Dendritic cell treated with granulocyte-macrophage colony-stimulating factor and Interleukin-4, amounts not matched to agents 40 ng/mL and 50 ng/mL, for 4 days (primary cell): Measurements from ENCODE around the gene VASN.

Experiments
- H3K27ac Mint-ChIP-seq: one replicate; pipeline ENCODE4 v1.8.0; 2022; ENCODE audit warnings: mild to moderate bottlenecking, mixed read lengths
- H3K27me3 Mint-ChIP-seq: one replicate; pipeline ENCODE4 v1.8.0; 2022; ENCODE audit warnings: mild to moderate bottlenecking, mixed read lengths
- H3K36me3 Mint-ChIP-seq: one replicate; pipeline ENCODE4 v1.8.0; 2022; ENCODE audit warnings: low read depth, mixed read lengths
- H3K4me1 Mint-ChIP-seq: one replicate; pipeline ENCODE4 v1.8.0; 2022; ENCODE audit warnings: low read depth, mixed read lengths
- H3K4me3 Mint-ChIP-seq: one replicate; pipeline ENCODE4 v1.8.0; 2022; ENCODE audit warnings: mild to moderate bottlenecking, moderate library complexity, mixed read lengths
- H3K9me3 Mint-ChIP-seq: one replicate; pipeline ENCODE4 v1.8.0; 2022; ENCODE audit warnings: mixed read lengths
- intact Hi-C: fragments of 100-400 bp; cut with micrococcal nuclease; formaldehyde crosslinking; loops from one replicate; pipeline ENCODE4 v1.15.0; 2022

The VASN gene

DNA sequence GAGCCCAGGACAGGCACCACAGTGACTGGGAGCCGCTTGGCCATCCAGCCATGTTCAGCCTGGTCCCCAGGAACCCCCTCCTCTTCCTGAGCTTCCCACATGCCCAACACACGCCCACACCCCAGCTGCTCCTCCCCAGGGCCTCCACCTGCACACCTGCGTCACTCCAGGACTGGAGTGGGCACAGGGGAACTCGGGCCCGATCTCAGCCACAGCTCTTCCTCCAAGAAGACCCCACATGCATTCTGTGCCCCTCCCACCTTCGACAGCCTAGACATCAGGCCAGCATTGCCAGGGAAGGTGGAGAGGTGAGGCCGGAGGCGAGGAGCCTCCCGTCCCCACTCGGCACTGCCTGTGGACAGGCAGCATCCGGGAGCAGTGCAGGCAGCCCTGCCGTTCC lies 6.0 kb upstream of the VASN start:
- Mint-ChIP-seq H3K4me3 (no peak overlapping the region), H3K27ac (no peak overlapping the region), H3K9me3 (no peaks in the 10 kb centered on the region), H3K36me3 (peaks cover 100% of the 10 kb centered on the region), H3K27me3 (no peaks in the 10 kb centered on the region), H3K4me1 (peaks cover 24% of the 10 kb centered on the region)
- intact Hi-C loops: no loop called here

DNA sequence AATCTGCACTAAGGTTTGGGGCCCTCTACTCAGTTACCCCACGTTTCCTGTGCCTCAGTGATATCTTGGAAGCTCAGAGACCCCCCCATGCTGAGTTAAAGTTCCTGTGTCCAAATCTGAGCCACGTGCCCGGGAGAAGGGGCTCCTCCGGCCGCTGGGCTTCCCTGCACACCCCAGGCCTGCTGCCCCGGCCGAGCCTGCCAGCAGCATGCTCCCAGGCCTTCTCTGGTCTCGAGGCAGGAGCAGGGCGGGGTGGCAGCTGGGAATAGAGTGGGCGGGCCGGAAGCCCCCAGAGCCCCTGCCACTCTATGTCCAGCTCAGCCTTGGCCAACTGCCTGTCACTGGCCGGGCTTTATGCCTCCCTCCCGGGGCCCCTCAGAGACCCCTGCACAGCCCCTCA lies 5.6 kb upstream of the VASN start:
- Mint-ChIP-seq H3K36me3 (peaks cover 100% of the 10 kb centered on the region), H3K9me3 (no peaks in the 10 kb centered on the region), H3K4me3 (no peak overlapping the region), H3K27ac (no peak overlapping the region), H3K27me3 (no peaks in the 10 kb centered on the region), H3K4me1 (peaks cover 25% of the 10 kb centered on the region)
- intact Hi-C loops: no loop called here

DNA sequence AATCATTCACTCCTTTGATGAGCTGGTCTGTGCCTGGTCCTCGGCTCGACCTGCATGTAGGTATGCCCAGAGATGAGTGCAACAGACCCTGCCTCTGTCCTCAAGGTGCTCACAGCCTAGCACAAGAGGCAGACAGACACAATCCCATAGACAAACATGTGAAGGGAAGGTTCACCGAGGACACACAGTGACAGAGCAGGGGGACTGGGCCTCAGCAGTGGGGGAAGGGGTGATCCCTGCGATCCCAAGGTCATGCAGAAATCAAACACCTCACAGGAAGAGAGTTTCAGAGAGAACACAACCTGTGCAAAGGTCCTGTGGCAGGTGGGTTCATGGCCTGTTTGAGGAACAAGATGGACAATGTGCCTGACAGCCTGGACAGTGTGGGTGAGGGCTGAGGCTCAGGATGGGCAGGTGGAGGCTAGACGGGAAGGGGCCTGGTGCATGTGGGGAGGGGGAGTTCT lies 4.2 kb upstream of the VASN start:
- Mint-ChIP-seq H3K4me3 (no peak overlapping the region), H3K27me3 (no peaks in the 10 kb centered on the region), H3K27ac (no peak overlapping the region), H3K9me3 (no peaks in the 10 kb centered on the region), H3K36me3 (peaks cover 89% of the 10 kb centered on the region), H3K4me1 (peaks cover 34% of the 10 kb centered on the region)
- intact Hi-C loops: no loop called here

DNA sequence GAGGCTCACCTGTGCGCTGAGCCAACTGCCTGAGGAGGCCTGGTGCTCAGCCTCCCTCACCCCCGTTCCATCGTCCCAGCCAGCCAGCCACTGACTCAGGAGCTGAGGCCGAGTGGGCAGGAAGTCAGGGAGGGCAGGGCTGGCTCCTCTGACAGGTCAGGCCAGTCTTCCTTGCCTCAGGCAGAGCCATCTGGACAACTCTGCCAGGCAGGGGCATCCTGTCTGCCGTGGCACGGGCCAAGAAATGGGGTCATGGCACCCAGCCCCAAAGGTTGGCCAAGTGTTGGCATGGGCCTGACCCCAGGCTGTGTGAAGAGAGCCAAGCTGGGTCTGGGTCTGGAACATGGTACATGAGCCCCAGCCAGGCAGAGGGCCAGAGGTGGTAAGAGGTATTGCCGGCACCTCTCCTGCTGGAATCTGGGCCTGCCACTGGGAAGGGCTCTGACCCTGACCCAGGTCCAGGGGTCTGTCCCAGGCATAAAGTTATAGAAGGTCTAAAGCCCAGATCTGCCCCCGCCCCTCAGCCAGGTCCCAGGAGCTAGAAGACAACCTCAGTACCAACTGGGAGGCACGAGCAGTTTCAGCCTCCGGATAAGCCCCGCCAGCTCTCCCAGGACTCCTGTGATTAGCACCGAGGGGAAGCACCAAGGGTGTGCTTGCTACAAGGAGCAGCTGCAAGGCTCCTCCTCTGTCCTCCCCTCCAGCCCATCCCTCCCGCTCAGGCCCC lies 2.5 kb upstream of the VASN start:
- peaks cover 87% of the 10 kb centered on the region for H3K36me3 Mint-ChIP-seq
- peak overlapping the region; percentile 27 for H3K27ac Mint-ChIP-seq
- intact Hi-C loops: no loop called here
- no peaks in the 10 kb centered on the region for H3K27me3 Mint-ChIP-seq
- no peak overlapping the region for H3K4me3 Mint-ChIP-seq
- peaks cover 47% of the 10 kb centered on the region for H3K4me1 Mint-ChIP-seq
- H3K9me3 Mint-ChIP-seq: no peaks in the 10 kb centered on the region

DNA sequence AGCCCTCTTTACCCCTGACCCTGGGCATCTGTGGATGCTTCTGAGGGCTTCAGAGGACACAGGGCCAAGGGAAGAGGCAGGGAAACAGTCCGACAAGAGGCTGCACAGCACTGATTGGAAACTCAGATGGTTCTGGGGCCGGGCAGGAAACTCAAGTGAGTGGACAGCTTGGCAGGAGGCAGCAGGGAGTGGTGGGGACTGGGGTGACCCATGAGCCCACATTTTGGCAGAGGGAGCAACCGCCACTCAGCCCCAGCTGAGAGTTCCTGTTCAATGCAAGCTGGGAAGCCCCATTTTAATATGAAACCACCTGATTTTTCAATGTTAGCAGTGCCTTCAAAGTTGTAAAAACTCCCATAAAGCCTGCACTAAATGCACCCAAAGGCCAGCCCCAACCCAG lies 1.5 kb upstream of the VASN start:
- peaks cover 52% of the 10 kb centered on the region for H3K4me1 Mint-ChIP-seq
- H3K36me3 Mint-ChIP-seq: peaks cover 87% of the 10 kb centered on the region
- no peaks in the 10 kb centered on the region for H3K27me3 Mint-ChIP-seq
- H3K27ac Mint-ChIP-seq: no peak overlapping the region
- intact Hi-C loops: no loop called here
- H3K4me3 Mint-ChIP-seq: no peak overlapping the region
- no peaks in the 10 kb centered on the region for H3K9me3 Mint-ChIP-seq

DNA sequence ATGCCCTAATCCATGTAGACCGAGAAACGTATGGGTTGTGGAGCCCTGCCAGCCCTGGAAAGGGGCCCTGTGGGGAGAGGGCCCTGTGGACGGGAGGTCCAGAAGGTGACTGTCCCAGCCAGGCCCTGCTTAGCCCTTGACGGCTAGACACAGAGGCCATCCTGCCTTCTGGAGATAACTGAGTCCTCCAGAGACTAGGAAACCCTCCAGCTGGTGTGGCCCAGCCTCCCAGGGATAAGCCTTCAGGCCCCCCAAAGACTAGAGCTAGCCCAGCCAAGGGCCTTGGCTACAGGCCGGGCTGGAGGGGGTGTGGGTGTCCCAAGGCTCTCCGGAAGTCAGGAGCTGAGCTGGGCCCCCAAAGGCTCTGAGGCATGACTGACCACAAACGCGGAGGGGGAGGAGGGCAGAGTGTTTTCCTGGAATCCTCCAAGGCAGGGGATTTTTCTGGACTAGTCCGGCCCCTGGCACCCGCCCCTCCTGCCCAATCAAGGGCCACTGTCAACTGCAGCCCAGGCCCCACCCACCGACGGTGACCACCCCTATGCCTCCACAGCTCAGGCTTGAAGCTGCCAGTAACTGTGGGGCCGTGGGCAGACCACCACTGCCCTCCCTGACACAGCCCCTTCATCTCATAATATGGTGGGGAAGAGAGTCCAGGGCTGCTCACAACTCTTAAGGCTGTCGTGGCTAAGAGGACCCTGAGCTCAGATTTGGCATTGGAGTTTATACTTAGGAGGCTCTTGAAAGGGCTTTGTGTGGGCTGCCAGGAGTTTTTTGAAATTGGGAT lies 885 bp upstream of the VASN start:
- Mint-ChIP-seq H3K36me3 (peaks cover 87% of the 10 kb centered on the region), H3K4me1 (peaks cover 52% of the 10 kb centered on the region), H3K4me3 (no peak overlapping the region), H3K27me3 (no peaks in the 10 kb centered on the region), H3K27ac (no peak overlapping the region), H3K9me3 (no peaks in the 10 kb centered on the region)
- intact Hi-C loops: no loop called here

DNA sequence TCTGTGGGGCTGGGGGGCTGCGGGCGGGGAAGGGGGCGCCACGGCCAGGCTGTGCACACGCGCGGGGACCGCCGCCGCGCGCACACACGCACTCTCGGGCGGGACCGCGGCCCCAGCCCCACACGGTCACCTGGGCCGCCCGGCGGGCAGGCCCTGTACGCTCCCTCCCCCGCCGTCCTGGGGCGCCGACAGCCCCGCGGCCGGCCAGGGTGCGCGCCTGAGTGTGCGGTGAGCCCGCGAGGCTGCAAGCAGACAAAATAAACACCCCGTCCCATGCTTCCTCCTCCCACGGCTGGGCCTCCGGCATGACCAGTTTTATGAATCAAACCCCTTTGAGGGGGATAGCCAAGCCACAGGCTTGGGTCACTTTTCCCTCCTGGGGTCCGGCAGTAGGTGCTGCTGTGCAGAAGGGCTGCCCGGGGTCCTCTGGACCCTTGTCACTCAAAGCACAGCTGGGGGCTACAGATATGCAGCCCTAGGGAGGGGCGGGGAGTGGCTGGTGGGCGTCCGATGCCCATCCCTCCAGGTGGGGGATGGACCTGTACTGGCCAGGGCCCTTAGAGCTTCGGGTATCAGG lies 441 bp downstream of the VASN start:
- H3K27me3 Mint-ChIP-seq: no peaks in the 10 kb centered on the region
- no peak overlapping the region for H3K27ac Mint-ChIP-seq
- peak overlapping the region; percentile 65 for H3K4me3 Mint-ChIP-seq
- intact Hi-C loops: no loop called here
- no peaks in the 10 kb centered on the region for H3K9me3 Mint-ChIP-seq
- peaks cover 87% of the 10 kb centered on the region for H3K36me3 Mint-ChIP-seq
- H3K4me1 Mint-ChIP-seq: peaks cover 52% of the 10 kb centered on the region

DNA sequence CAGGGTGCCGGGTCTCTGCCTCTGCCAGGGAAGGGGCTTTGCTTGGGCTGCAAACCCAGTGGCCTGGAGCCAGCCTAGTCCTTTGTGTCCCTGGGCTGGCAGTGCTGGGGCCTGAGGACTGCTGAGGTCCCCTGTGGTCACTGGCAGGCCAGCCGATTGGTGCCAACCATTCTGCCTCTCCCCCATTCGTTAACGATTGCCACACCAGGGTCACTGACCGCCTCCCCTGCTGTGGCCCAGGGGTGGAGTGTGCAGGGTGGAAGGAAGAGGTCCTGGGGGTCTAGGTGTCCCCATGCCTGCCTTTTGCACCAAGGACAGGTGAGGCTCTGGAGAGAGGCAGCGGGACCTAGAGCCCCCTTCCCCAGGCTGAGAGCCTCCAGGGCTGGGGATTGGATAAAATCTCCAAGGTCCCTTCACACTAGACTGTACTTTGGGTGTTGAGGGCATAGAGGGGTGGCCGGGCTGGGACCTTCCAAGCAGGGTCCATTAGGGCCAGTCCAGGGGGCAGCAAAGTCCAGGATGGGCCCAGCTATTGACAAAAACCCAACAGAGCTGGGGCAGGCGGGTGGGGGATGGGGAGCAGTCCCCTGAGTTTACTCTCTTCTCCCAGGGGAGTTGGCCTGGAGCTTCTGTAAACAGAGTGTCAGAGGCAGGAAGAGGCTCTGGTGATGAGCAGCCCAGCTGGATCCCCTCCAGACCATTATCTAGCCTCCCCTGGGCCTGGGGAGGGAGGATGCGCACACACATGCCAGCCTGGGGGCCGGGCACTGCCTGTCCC lies 1.1 kb downstream of the VASN start:
- Mint-ChIP-seq H3K27ac (no peak overlapping the region), H3K27me3 (no peaks in the 10 kb centered on the region), H3K36me3 (peaks cover 87% of the 10 kb centered on the region), H3K9me3 (no peaks in the 10 kb centered on the region), H3K4me3 (peak overlapping the region; percentile 65), H3K4me1 (peaks cover 52% of the 10 kb centered on the region)
- intact Hi-C loops: no loop called here

DNA sequence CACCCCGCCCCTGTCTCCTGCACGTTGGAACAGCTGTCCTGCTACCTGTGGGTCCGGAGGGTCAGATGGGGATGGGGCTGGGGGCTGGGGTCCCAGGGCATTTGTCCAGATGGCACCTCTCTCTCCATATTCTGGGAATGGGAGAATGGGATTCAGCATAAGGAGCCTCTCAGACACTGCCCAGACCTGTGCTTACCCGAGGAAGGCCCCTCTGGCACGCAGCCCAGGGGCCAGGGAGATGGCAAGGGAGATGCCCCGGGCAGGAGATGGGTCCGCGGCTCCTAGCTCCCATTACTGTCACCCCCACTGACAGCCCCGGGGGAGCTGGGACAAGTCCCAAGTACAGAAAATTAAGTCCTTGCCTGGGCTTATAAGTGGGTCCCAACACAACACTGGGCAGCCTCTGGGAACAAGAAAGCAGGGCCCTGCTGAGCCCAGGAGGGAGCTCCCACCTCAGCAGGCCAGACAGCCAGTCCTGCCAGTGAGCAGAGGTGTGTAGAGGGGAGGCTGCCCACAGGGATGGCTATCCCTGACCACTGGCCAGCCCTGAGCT lies 1.8 kb downstream of the VASN start:
- H3K9me3 Mint-ChIP-seq: no peaks in the 10 kb centered on the region
- no peak overlapping the region for H3K4me3 Mint-ChIP-seq
- no peaks in the 10 kb centered on the region for H3K27me3 Mint-ChIP-seq
- H3K36me3 Mint-ChIP-seq: peaks cover 87% of the 10 kb centered on the region
- H3K4me1 Mint-ChIP-seq: peaks cover 59% of the 10 kb centered on the region
- intact Hi-C loops: no loop called here
- no peak overlapping the region for H3K27ac Mint-ChIP-seq

DNA sequence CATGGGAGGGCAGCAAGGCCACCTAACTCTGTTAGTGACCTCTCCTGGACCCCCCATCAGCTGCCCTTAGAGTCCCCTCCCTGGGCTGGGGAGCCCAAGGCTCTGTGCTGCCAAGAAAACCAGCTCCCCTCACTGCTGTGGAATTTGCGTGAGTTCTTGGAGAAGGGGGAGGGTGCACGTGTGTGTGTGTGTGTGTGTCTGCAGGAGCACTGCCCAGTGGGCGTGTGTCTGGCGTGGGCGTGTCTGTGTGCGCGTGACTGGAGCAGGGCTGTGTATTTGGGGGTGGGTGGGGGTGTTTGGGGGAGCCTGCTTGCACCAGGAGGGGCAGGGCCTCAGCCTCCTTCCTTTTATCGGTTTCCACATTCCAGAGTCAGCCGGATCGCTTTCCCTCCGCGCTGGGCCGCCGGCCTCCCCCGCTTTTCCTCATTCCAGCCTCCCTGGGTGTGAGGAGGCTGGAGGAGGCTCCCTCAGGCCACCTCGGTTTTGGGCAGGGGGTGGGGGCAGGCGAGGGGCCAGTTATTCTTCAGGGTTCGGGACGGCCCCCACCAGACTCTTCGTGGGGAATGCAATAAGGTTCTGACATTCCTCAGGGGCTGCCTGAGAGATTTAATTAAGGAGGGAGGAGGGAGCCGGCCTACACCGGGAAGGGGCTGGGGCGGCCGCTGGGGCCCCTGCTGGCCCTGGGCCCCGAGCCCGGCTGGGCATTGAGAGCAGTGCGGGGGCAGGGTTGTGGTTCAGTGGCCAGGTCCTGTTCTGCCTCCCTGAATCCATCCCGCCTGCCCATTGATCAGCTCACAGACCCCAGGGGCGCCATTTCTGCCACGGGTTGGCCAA lies 2.5 kb downstream of the VASN start:
- H3K27ac Mint-ChIP-seq: no peak overlapping the region
- peaks cover 87% of the 10 kb centered on the region for H3K36me3 Mint-ChIP-seq
- H3K4me1 Mint-ChIP-seq: peaks cover 63% of the 10 kb centered on the region
- no peak overlapping the region for H3K4me3 Mint-ChIP-seq
- H3K9me3 Mint-ChIP-seq: no peaks in the 10 kb centered on the region
- intact Hi-C loops: no loop called here
- no peaks in the 10 kb centered on the region for H3K27me3 Mint-ChIP-seq

DNA sequence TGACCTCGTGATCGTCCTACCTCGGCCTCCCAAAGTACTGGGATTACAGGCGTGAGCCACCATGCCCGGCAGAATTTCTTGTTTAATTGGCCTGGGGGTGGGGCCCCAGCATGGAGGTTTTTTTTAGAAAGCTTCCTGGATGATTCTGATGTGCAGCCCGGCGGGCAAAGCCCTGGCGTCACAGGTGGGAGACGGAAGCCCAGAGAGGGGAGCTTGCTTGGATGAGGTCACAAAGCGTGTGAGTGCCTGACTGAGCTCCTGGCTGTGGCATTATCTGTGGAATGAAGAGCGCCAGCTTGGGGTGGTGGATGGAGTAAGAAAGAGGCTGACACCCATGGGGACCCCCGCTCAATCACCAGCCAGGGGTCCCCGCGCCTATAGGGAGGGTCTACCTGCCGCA lies 4.1 kb downstream of the VASN start:
- Mint-ChIP-seq H3K4me1 (peaks cover 54% of the 10 kb centered on the region), H3K4me3 (no peak overlapping the region)

DNA sequence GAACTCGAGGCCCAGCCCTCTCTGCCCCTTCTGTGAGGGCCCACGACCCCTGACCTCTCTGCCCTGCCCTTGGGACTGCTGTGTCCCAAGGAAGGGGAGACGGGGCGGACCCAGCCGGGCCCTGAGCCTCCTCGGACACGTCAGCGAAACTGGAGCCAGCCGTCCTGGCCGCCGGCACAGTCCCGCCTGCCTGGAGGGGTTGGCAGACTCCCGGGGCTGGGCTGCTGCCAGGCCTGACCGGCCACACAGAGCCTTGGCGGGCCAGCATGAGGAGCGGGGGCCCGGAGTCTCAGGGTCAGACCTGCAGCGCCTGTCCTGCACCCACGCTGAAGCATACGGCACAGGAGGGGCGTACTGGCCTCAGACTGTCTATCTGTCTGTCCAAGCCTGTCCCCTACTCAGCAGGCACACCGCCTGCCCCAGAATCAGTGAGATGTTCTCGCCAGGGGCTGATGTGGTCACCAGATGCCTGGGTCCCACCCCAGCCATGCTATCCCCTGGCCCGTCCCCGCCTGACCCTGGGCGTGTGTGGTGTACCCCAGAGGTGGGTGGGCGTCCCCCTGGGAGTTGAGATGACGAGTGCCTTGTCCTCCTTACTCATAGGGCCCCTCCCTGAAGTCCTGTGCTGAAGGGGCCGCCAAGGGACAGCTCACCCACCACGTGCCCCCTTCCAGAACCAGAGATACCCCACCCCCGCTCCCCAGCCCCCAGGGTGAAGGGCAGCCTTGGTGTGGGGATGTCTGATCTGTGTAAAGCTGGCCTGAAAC lies 4.7 kb downstream of the VASN start:
- peaks cover 50% of the 10 kb centered on the region for H3K4me1 Mint-ChIP-seq
- no peaks in the 10 kb centered on the region for H3K27me3 Mint-ChIP-seq
- H3K27ac Mint-ChIP-seq: peak overlapping the region; percentile 12
- intact Hi-C loops: no loop called here
- no peaks in the 10 kb centered on the region for H3K9me3 Mint-ChIP-seq
- peaks cover 87% of the 10 kb centered on the region for H3K36me3 Mint-ChIP-seq
- no peak overlapping the region for H3K4me3 Mint-ChIP-seq

More for the DNA sequence above, 4.1 kb downstream of the VASN start:
- H3K27me3 Mint-ChIP-seq: no peaks in the 10 kb centered on the region
- intact Hi-C loops: no loop called here
- no peak overlapping the region for H3K27ac Mint-ChIP-seq
- H3K9me3 Mint-ChIP-seq: no peaks in the 10 kb centered on the region
- peaks cover 87% of the 10 kb centered on the region for H3K36me3 Mint-ChIP-seq
